ENCODE data around the gene PEPD.

The PEPD gene

DNA sequence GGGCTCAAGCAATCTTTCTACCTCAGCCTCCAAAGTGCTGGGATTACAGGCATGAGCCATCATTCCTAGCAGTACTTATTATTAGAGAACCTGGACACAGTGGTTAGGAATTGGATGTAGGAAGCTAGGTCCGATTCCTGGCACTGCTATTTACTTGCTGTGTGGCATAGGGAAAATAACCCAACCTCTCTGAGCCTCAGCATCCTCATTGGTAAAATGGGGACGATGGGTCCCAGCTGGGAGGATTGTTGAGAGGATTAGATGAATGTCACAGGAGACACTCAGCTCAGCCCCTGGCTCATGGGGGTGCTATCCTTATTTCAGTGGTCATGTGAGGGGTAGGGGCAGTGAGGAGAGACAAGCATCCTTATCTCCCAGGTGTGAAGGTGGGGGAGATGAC, 6.8 kb upstream of the PEPD start:
- H3K27ac ChIP-seq, result no peak overlapping the region
- TF ChIP-seq CTCF (IDR thresholded peaks at IDR 0.05) (no peak), ZFX (IDR thresholded peaks at IDR 0.05; ENCODE audit: borderline replicate concordance) (no peak)

- no peak overlapping the region for H3K27ac ChIP-seq
- TF ChIP-seq CTCF (IDR thresholded peaks at IDR 0.05) (no peak), ZFX (IDR thresholded peaks at IDR 0.05; ENCODE audit: borderline replicate concordance) (no peak)
Observed at GRCh38 chr19:33527125-33527524, 5.5 kb upstream of the PEPD start.

DNA sequence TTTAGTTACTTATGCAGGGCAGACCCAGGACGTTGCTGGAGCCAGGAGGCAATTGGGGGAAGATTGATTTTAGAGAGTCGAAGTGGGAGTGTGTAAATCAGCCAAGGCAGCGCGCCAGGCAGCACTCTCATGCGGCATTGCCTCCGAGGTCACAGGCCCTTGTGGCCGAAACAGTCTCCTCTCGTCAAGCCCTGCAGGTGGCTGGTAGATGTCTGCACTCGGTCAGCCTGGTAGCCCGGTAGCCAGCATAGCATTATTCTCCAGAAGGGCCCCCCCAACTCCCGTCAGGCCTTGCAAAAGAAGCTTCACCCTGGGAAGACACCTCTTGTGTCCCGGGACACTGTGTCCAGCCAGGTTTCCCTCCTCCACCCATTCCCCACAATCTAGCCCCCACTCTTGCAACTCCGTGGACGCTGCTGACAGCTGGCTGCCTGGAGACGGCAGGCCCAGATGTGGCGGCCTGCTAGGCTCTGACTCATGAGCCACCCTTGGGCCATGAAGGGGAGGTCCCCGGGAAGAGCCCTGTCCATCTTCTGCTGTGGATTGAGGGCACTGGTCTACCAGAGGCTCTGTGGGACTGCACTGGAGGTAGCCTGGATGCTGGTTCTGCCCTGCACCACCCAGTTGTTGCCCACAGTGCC, 2.6 kb upstream of the PEPD start:
- TF ChIP-seq ZFX (IDR thresholded peaks at IDR 0.05; ENCODE audit: borderline replicate concordance), result no peak
- H3K27ac ChIP-seq, result no peak overlapping the region

- TF ChIP-seq ZFX (IDR thresholded peaks at IDR 0.05; ENCODE audit: borderline replicate concordance), result no peak
- TF ChIP-seq CTCF (IDR thresholded peaks at IDR 0.05), result no peak
- H3K27ac ChIP-seq, result no peak overlapping the region
Observed at GRCh38 chr19:33523167-33523566, 1.6 kb upstream of the PEPD start.

GRCh38 chr19:33522371-33522662, 726 bp upstream of the PEPD start:
- TF ChIP-seq ZFX (IDR thresholded peaks at IDR 0.05; ENCODE audit: borderline replicate concordance), result no peak
- no peak for TF ChIP-seq CTCF (IDR thresholded peaks at IDR 0.05)
- H3K27ac ChIP-seq, result no peak overlapping the region

GRCh38 chr19:33520844-33521479, 629 bp downstream of the PEPD start:
- TF ChIP-seq CTCF (IDR thresholded peaks at IDR 0.05) (no peak), ZFX (IDR thresholded peaks at IDR 0.05; ENCODE audit: borderline replicate concordance) (no peak)

GRCh38 chr19:33520048-33520643, 1.4 kb downstream of the PEPD start:
- TF ChIP-seq ZFX (IDR thresholded peaks at IDR 0.05; ENCODE audit: borderline replicate concordance) (no peak), CTCF (IDR thresholded peaks at IDR 0.05) (no peak)
- no peak overlapping the region for H3K27ac ChIP-seq

More at GRCh38 chr19:33520844-33521479, 629 bp downstream of the PEPD start:
- no peak overlapping the region for H3K27ac ChIP-seq
